Heart left ventricle (tissue), 16 donors: Measurements from ENCODE around the gene TPD52L1. TPM values are rescaled to one million over a fixed set of nuclear protein-coding genes. Genes with fewer than 3 reads are reported as not detected.

ENCODE experiments used
- ATAC-seq, 4 donors: fragments of 200-7000 bp; cut with Tn5 transposase; one replicate each; pipeline ENCODE4 v1.9.1; 2020 to 2022; ENCODE audit warnings: moderate library complexity in 4 of 4, mild to moderate bottlenecking in 3 of 4, moderate number of reproducible peaks in 1 of 4
- DNase-seq, 5 donors: peaks; one replicate each; pipeline ENCODE4 v3.0.0-alpha.2; 2020
- H3K27ac ChIP-seq, 12 donors: fragments of 200-600 bp; sonication (generic) in 4 of 12; one replicate each; pipeline versions ENCODE4 v1.5.0 to v1.8.0; 2016 to 2022; ENCODE audit warnings: mild to moderate bottlenecking in 2 of 12
- H3K27me3 ChIP-seq, 9 donors: fragments of 200-600 bp; sonication (generic) in 2 of 9; one replicate each; pipeline versions ENCODE4 v1.5.1 to v1.8.0; 2016 to 2022; ENCODE audit warnings: mild to moderate bottlenecking in 3 of 9
- H3K36me3 ChIP-seq, 9 donors: fragments of 200-600 bp; sonication (generic) in 2 of 9; one replicate each; pipeline versions ENCODE4 v1.5.0 to v1.8.0; 2018 to 2022; ENCODE audit warnings: mild to moderate bottlenecking in 2 of 9
- H3K4me1 ChIP-seq, 12 donors: fragments of 200-600 bp; sonication (generic) in 4 of 12; one replicate each; pipeline versions ENCODE4 v1.5.0 to v1.8.0; 2016 to 2022; ENCODE audit warnings: mild to moderate bottlenecking in 3 of 12
- H3K4me3 ChIP-seq, 12 donors: fragments of 200-600 bp; sonication (generic) in 4 of 12; one replicate each; pipeline versions ENCODE4 v1.5.0 to v1.8.0; 2017 to 2022; ENCODE audit warnings: mild to moderate bottlenecking in 9 of 12, moderate library complexity in 4 of 12
- H3K9me3 ChIP-seq, 12 donors: fragments of 200-600 bp; sonication (generic) in 4 of 12; one replicate each; pipeline versions ENCODE4 v1.5.0 to v1.8.0; 2016 to 2022; ENCODE audit warnings: mild to moderate bottlenecking in 1 of 12
- CTCF ChIP-seq, 12 donors: fragments of 200-600 bp; sonication (generic) in 4 of 12; IDR thresholded peaks; one replicate each; pipeline versions ENCODE4 v1.5.0 to v1.8.0; 2018 to 2022; ENCODE audit warnings: antibody characterized with exemption in 12 of 12, mild to moderate bottlenecking in 5 of 12
- POLR2A ChIP-seq, 2 donors: fragments of 450-650 bp; IDR thresholded peaks; one replicate each; pipeline ENCODE4 v1.6.1; 2017; ENCODE audit warnings: antibody characterized with exemption in 2 of 2, mild to moderate bottlenecking in 2 of 2, moderate library complexity in 2 of 2
- WGBS, 4 donors: extraction: QIAGEN DNeasy Blood & Tissue Kit in 2 of 4; methylation state at CpG; one replicate each; pipeline versions ENCODE4 v1.1.5 to v1.1.7; 2013 to 2018; 5-methylcytosine and 5-hydroxymethylcytosine counted together
- intact Hi-C, 10 donors: fragments of 100-400 bp; cut with DNase I; formaldehyde crosslinking; loops; one replicate each; pipeline versions ENCODE4 v1.11.1 to v1.14.2; 2022
- polyA plus RNA-seq, 2 donors: library from polyadenylated mRNA; stranded (reverse); fragments of 200-250 nt; gene quantifications; one replicate each; pipeline ENCODE4 v1.2.3, GENCODE V29; 2013
- total RNA-seq, 9 donors: library from RNA; depleted of rRNA in 2 of 9; stranded (reverse); fragments of >200 nt in 2 of 9; fragmentation: NEBNext Ultra II Directional in 3 of 9; extraction: Animal tissue kit (Norgen Biotek cat#: 25700) in 3 of 9; gene quantifications; one replicate each; pipeline versions ENCODE4 v1.1.0 to v1.2.4, GENCODE V29; 2016 to 2023
- donor health status: ischemic (EF 13 %, LVEDD 7.1; RV severe dilation, severe dysfunction).
- donor health status: healthy with polysubstance abuse.
- donor health status: DM: no; HTN: yes; CAD: no.
- donor health status: DM: no; HTN: no; CAD: no.
- donor health status: ischemic (EF 25% LVEDD 6.9; RV normal size, moderate dysfunction).
- donor health status: ischemic (EF 25% LVEDD 5.7; RV mildly dilated, moderate dysfunction).
- donor health status: healthy.
- donor health status: DM: yes; HTN: yes; CAD: no.
- donor health status: ischemic (EF 35%, LVEDD 5.7; RV mildly dilated, moderate dysfunction).
- donor health status: nonischemic (EF 11% LVEDD 7.7; RV severe dilation, severe dysfunction).
- donor health status: DM: yes; HTN: yes; CAD: no.
- donor health status: PGD.
- donor health status: ischemic (EF 29% LVEDD 5.4; RV normal size, mild dysfunction).
- donor health status: nonischemic (EF 23%, LVEDD 6.1; RV moderate dilation, normal function).

The TPD52L1 gene
- total and polyA plus RNA-seq, 11 donors: 13.0 to 146 (median 69.2) TPM

GRCh38 chr6:125255201-125255600 lies 101.6 kb downstream of the TPD52L1 start:
- Histone ChIP-seq H3K27ac (no peak overlapping the region), H3K9me3 (no peaks in the 10 kb centered on the region), H3K4me1 (peaks cover 0 to 7% (median 0%) of the 10 kb centered on the region in 12 donors), H3K27me3 (no peaks in the 10 kb centered on the region), H3K4me3 (no peak overlapping the region), H3K36me3 (peaks cover 0 to 5% (median 0%) of the 10 kb centered on the region in 9 donors)
- intact Hi-C loops: no loop called here
- no peak for TF ChIP-seq POLR2A (IDR thresholded peaks at IDR 0.05)
- no peak for DNase-seq
- ATAC-seq: no peak
- 61 to 77% (median 76%) methylated on average over 3 of the region's 3 CpGs for WGBS, 4 donors

- Histone ChIP-seq H3K27me3 (no peaks in the 10 kb centered on the region), H3K4me3 (no peak overlapping the region), H3K36me3 (peaks cover 0 to 5% (median 0%) of the 10 kb centered on the region in 9 donors), H3K9me3 (no peaks in the 10 kb centered on the region), H3K4me1 (peaks cover 0 to 4% (median 0%) of the 10 kb centered on the region in 12 donors), H3K27ac (no peak overlapping the region)
- no peak for ATAC-seq
- TF ChIP-seq CTCF (IDR thresholded peaks at IDR 0.05): no peak
- TF ChIP-seq POLR2A (IDR thresholded peaks at IDR 0.05): no peak
- intact Hi-C loops: no loop called here
- WGBS, 4 donors: 92 to 97% (median 96%) methylated on average over 3 of the region's 3 CpGs
- no peak for DNase-seq
Observed at GRCh38 chr6:125257351-125257750, 103.8 kb downstream of the TPD52L1 start.

- DNase-seq: no peak
- no peak overlapping the region for H3K4me3 ChIP-seq
- peaks cover 0 to 10% (median 0%) of the 10 kb centered on the region in 9 donors for H3K36me3 ChIP-seq
- no peak for ATAC-seq
- intact Hi-C loops: no loop called here
- TF ChIP-seq POLR2A (IDR thresholded peaks at IDR 0.05) (no peak), CTCF (IDR thresholded peaks at IDR 0.05) (no peak)
- H3K9me3 ChIP-seq: no peaks in the 10 kb centered on the region
- 88 to 97% (median 94%) methylated on average over 2 of the region's 2 CpGs for WGBS, 4 donors
- peaks cover 0 to 4% (median 0%) of the 10 kb centered on the region in 12 donors for H3K4me1 ChIP-seq
- H3K27ac ChIP-seq: no peak overlapping the region
- H3K27me3 ChIP-seq: no peaks in the 10 kb centered on the region
Observed at GRCh38 chr6:125258651-125259353, 105.2 kb downstream of the TPD52L1 start.

- no peak for ATAC-seq
- Histone ChIP-seq H3K4me1 (peaks cover 0 to 4% (median 0%) of the 10 kb centered on the region in 12 donors), H3K27me3 (no peaks in the 10 kb centered on the region), H3K4me3 (no peak overlapping the region), H3K27ac (no peak overlapping the region), H3K36me3 (peaks cover 0 to 10% (median 0%) of the 10 kb centered on the region in 9 donors), H3K9me3 (no peaks in the 10 kb centered on the region)
- intact Hi-C loops: no loop called here
- 84 to 90% (median 86%) methylated on average over 2 of the region's 2 CpGs for WGBS, 4 donors
- TF ChIP-seq CTCF (IDR thresholded peaks at IDR 0.05) (no peak), POLR2A (IDR thresholded peaks at IDR 0.05) (no peak)
- DNase-seq: no peak
Observed at GRCh38 chr6:125259354-125259736, 105.8 kb downstream of the TPD52L1 start.
